Stimulated activated memory B cell treated with anti-CD40 and anti-IgM and Interleukin-4, amounts not matched to agents 10 μg/mL and 1 μg/mL and 100 μg/mL, for 72 hours (primary cell): ENCODE results near the gene JAK2.

Experiments
- ATAC-seq: fragments of 150-1000 bp; cut with Tn5 transposase; 2 replicates; pipeline ENCODE4 v1.10.0; 2021
- H3K27ac Mint-ChIP-seq: one replicate; pipeline ENCODE4 v1.8.0; 2022; ENCODE audit warnings: mild to moderate bottlenecking, mixed read lengths
- H3K27me3 Mint-ChIP-seq: one replicate; pipeline ENCODE4 v1.8.0; 2022; ENCODE audit warnings: mixed read lengths
- H3K36me3 Mint-ChIP-seq: one replicate; pipeline ENCODE4 v1.8.0; 2022; ENCODE audit warnings: mixed read lengths
- H3K4me1 Mint-ChIP-seq: one replicate; pipeline ENCODE4 v1.8.0; 2022; ENCODE audit warnings: mixed read lengths
- H3K4me3 Mint-ChIP-seq: one replicate; pipeline ENCODE4 v1.8.0; 2022; ENCODE audit warnings: mild to moderate bottlenecking, moderate library complexity, mixed read lengths
- H3K9me3 Mint-ChIP-seq: one replicate; pipeline ENCODE4 v1.8.0; 2022; ENCODE audit warnings: mixed read lengths

JAK2 gene

DNA sequence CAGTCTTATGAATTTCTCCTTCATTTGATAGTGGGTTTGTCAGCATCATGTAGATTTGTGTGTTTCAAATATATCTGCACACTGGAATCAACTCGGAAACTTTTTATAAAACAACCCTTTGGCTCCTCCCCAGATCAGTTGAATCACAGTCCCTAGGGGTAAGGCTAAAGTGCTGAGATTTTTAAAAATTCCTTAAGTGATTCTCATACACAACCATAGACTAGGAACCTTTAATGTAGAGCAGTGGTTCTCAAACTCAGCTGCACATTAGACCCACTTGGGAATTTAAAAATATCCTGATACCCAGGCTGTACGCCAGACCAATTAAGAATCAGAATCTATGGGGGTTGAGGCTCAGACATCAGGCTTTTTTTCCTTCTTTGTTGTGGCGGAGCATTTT lies 17.5 kb upstream of the JAK2 start:
- peak overlapping the region; percentile 53 for H3K27ac Mint-ChIP-seq
- no peak for ATAC-seq
- peaks cover 14% of the 10 kb centered on the region for H3K9me3 Mint-ChIP-seq
- H3K4me1 Mint-ChIP-seq = peaks cover 8% of the 10 kb centered on the region
- no peak overlapping the region for H3K4me3 Mint-ChIP-seq
- peaks cover 21% of the 10 kb centered on the region for H3K36me3 Mint-ChIP-seq
- H3K27me3 Mint-ChIP-seq = no peaks in the 10 kb centered on the region

DNA sequence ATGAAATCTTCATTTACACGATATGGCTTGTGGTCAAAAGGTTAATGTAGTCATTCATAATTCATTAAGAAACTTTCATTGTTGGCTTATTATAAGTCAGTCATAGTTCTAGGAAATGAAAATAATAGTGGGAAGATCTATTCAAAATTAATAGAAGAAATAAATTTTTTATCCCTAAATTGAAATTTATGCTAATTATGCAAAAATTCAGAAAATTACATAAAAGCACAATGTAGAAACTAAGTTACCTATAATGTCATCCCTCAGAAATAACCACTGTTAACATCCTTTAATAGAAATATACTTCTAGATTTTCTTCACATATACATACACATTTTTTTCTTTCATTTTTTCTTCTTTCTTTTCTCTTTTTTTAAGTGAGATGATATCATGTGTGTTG lies 15.9 kb upstream of the JAK2 start:
- peaks cover 8% of the 10 kb centered on the region for H3K4me1 Mint-ChIP-seq
- H3K27me3 Mint-ChIP-seq = no peaks in the 10 kb centered on the region
- no peak overlapping the region for H3K4me3 Mint-ChIP-seq
- H3K9me3 Mint-ChIP-seq = peaks cover 3% of the 10 kb centered on the region
- no peak for ATAC-seq
- H3K36me3 Mint-ChIP-seq = peaks cover 6% of the 10 kb centered on the region
- H3K27ac Mint-ChIP-seq = no peak overlapping the region

DNA sequence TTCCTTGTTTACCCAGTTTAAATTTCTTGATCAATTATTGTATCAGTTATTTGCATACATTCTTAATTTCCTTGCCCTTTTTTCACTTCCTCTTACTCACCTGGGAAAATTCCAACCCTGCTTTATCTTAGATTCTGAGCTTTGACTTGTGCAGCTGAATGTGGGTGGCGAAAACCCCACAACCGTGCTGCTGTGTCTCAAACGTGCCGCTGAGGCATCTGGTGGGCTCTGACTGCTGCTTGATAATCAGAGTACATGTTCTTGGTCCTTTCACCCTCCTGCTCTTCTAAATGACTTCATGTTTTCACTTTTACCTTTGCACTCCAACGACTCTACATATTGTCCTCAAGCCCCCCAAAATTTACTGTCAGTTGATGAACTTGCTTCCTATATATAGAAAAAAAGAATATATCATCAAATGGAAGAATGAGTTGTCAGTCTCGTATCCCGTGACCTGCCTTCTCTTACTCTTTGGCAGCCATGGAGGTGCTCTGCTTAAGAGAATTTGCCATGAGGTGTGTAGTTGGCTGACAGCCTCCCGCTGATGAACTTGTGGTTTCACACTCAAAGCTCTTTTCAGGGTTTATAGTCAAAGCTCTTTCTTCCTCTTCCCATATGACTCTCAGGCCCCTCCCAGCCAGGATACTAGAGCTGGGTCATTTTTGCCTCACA lies 14.0 kb upstream of the JAK2 start:
- Mint-ChIP-seq H3K9me3 (no peaks in the 10 kb centered on the region), H3K4me3 (no peak overlapping the region), H3K27ac (no peak overlapping the region), H3K4me1 (peaks cover 8% of the 10 kb centered on the region), H3K27me3 (no peaks in the 10 kb centered on the region), H3K36me3 (no peaks in the 10 kb centered on the region)
- ATAC-seq = peak; percentile 96

DNA sequence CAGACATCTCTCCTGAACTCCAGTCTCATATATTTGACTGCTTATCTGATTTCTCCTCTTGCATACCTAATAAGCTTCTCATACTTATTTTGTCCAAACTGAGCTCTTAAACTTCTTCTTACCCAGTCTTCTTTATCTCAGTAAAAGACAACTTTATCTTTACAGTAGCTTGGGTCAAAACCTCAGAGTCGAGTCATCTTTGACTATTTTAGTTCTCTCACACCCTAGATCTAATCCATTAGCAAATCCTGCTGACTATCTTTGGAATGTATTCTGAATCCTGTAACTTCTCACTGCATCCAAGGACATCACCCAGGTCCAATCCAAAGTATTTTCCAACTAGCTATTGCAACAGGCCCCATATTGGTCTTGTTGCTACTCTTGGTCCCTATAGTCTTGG lies 11.8 kb upstream of the JAK2 start:
- no peaks in the 10 kb centered on the region for H3K36me3 Mint-ChIP-seq
- no peak overlapping the region for H3K4me3 Mint-ChIP-seq
- no peak for ATAC-seq
- no peak overlapping the region for H3K27ac Mint-ChIP-seq
- no peaks in the 10 kb centered on the region for H3K9me3 Mint-ChIP-seq
- no peaks in the 10 kb centered on the region for H3K4me1 Mint-ChIP-seq
- H3K27me3 Mint-ChIP-seq = no peaks in the 10 kb centered on the region

DNA sequence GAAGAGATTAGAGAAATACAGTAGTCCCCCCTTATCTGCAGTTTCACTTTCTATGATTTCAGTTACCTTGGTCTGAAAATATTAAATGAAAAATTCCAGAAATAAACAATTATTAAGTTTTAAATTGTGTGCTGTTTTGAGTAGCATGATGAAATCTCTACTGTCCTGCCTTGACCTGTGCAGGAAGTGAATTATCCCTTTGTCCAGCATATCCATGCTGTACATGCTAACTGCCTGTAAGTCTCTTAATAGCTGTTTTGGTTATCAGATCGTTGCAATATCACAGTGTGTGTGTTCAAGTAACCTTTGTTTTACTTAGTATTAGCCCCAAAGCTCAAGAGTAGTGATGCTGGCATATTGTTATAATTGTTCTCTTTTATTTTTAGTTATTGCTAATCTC lies 11.2 kb upstream of the JAK2 start:
- H3K36me3 Mint-ChIP-seq = no peaks in the 10 kb centered on the region
- ATAC-seq = no peak

DNA sequence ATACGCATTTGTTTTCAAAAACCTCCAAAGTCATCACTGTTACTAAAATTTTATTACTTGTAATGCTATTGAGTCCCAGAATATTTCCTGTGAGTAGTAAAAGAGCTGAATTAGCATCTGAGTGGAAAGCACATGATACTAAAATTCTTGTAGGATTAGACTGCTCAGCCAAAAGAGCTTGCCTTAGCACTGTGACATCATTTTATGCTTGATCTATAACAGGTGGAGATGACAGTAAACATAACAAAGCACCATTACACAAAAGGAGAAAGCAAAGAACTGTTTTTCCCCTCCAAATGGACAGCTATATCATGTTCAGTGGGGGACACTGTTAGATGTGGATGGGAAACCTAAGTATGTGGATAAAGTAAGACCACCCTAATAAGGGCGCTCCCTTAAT lies 5.8 kb upstream of the JAK2 start:
- no peak overlapping the region for H3K27ac Mint-ChIP-seq
- peaks cover 32% of the 10 kb centered on the region for H3K4me1 Mint-ChIP-seq
- no peak for ATAC-seq
- H3K9me3 Mint-ChIP-seq = no peaks in the 10 kb centered on the region
- H3K27me3 Mint-ChIP-seq = no peaks in the 10 kb centered on the region
- no peaks in the 10 kb centered on the region for H3K36me3 Mint-ChIP-seq
- H3K4me3 Mint-ChIP-seq = no peak overlapping the region

More for the DNA sequence above, 11.2 kb upstream of the JAK2 start:
- H3K27me3 Mint-ChIP-seq = no peaks in the 10 kb centered on the region
- H3K9me3 Mint-ChIP-seq = no peaks in the 10 kb centered on the region
- no peak overlapping the region for H3K27ac Mint-ChIP-seq
- H3K4me1 Mint-ChIP-seq = no peaks in the 10 kb centered on the region
- no peak overlapping the region for H3K4me3 Mint-ChIP-seq

DNA sequence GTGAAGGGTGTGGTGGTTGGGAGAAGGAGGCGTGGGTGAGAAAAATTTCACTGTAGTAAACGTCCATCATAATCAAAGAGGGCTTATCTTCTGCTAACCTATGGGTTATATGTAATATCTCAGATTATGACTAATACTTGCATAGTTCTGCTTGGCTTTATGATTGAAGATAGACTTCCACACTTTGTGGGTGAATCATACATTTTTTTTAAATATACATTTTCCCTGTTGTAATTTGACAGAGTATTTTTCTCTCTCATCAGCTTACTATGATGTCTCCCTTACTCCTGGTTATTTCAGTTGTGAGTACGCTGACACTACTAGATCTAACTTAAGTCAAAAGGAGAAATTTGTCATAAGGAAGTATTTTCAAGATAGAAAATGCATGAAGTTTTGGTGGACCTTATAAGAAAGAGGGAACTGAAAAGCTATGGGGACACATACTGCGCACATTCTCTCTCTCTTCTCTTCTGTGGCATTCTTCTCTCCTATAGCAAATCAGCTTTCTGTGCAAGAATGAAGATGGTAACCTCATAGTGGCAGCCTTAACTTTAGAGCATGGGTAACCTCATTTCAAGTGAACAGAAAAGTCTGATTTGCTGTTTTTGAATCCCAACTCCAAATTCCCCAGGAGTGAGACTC lies 4.9 kb upstream of the JAK2 start:
- peak overlapping the region; percentile 44 for H3K4me3 Mint-ChIP-seq
- ATAC-seq = no peak
- H3K4me1 Mint-ChIP-seq = peaks cover 35% of the 10 kb centered on the region
- peak overlapping the region; percentile 82 for H3K27ac Mint-ChIP-seq
- H3K9me3 Mint-ChIP-seq = no peaks in the 10 kb centered on the region
- no peaks in the 10 kb centered on the region for H3K36me3 Mint-ChIP-seq
- H3K27me3 Mint-ChIP-seq = no peaks in the 10 kb centered on the region

DNA sequence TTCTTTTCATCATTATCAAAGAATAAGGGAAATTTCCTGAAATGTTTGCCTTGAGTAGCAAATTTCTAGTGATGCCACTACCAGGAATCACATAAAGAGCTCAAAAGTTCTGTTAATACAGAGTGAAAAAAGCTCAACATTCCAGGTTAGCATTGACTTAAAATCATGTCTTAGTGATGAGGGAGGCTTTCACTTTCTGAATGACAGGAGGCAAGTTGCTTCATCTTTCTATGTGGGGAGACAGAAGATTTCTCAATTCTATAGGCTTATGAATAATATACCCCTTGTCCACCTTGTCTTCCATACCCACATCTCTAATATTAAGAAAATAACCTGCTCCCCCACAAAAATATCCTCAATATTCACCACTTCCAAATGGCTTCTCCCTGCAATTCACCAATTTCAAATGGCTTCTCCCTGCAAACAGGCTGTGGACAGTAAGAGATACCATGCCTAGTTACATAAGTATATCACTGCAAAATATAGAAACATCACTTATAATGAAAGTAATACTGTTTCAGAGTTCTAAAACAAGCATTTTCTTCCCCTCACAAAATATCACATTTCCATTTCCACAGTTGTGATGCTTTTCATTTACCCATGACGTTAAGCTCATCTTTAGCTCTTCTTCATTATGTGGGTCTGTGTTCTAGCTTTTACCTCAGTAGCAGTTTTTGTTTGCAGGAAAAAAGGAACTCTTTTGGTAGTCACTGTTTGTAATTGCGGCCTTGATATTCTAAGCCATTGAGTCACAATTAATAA lies 2.2 kb upstream of the JAK2 start:
- Mint-ChIP-seq H3K4me3 (no peak overlapping the region), H3K27ac (peak overlapping the region; percentile 36), H3K9me3 (no peaks in the 10 kb centered on the region), H3K27me3 (no peaks in the 10 kb centered on the region), H3K4me1 (peaks cover 52% of the 10 kb centered on the region), H3K36me3 (no peaks in the 10 kb centered on the region)
- no peak for ATAC-seq

DNA sequence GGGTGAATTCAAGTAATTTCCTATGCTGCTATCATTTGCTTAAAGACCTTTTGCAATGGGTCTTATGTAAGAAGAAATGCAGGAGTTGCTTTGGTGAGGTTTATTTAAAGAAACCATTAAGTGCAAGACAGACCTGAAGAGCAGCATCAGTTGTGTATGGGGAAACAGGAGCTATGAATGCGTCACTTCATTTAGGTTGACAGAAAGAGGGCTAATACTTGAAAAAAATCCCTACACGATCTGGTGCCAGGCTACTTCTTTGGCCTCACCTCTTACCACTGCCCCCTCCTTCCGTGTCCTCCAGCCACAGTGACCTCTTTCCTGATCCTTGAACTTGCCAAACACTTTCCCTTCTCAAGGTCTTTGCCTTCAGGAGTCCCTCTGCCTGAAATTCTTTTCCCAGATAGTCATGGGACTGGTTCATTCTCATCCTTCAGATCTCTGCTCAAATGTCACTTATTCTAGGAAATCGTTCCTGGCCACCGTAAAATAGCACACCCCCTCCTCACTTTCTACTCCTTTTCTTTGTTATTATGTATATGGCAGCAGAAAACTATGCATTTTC lies 1.4 kb upstream of the JAK2 start:
- Mint-ChIP-seq H3K27me3 (no peaks in the 10 kb centered on the region), H3K9me3 (no peaks in the 10 kb centered on the region), H3K4me1 (peaks cover 52% of the 10 kb centered on the region), H3K36me3 (no peaks in the 10 kb centered on the region), H3K27ac (peak overlapping the region; percentile 90), H3K4me3 (peak overlapping the region; percentile 89)
- no peak for ATAC-seq

DNA sequence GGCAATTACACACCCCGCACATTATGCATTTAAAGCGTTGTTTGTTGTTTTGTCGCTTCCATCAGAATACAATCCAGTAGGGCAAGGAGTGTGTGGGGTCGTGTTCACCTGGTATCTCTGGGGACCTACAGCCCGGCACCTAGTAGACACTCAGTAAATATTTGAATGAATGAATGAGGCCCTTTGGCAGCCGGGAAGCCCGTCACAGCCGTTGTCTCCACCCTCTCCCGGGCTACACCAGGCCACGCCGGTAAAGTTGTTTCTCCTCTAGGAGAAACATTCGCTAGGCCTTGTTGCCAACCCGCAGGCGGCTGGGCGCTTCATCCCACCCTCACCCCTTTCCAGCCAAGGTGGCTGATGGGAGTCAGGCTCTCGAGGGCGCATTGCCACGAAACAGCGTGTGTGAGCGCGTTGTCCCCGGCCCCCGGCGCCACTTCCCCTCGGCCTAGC lies 876 bp upstream of the JAK2 start:
- no peaks in the 10 kb centered on the region for H3K9me3 Mint-ChIP-seq
- H3K36me3 Mint-ChIP-seq = no peaks in the 10 kb centered on the region
- no peaks in the 10 kb centered on the region for H3K27me3 Mint-ChIP-seq
- peak overlapping the region; percentile 89 for H3K4me3 Mint-ChIP-seq
- ATAC-seq = no peak
- peak overlapping the region; percentile 90 for H3K27ac Mint-ChIP-seq
- H3K4me1 Mint-ChIP-seq = peaks cover 52% of the 10 kb centered on the region

DNA sequence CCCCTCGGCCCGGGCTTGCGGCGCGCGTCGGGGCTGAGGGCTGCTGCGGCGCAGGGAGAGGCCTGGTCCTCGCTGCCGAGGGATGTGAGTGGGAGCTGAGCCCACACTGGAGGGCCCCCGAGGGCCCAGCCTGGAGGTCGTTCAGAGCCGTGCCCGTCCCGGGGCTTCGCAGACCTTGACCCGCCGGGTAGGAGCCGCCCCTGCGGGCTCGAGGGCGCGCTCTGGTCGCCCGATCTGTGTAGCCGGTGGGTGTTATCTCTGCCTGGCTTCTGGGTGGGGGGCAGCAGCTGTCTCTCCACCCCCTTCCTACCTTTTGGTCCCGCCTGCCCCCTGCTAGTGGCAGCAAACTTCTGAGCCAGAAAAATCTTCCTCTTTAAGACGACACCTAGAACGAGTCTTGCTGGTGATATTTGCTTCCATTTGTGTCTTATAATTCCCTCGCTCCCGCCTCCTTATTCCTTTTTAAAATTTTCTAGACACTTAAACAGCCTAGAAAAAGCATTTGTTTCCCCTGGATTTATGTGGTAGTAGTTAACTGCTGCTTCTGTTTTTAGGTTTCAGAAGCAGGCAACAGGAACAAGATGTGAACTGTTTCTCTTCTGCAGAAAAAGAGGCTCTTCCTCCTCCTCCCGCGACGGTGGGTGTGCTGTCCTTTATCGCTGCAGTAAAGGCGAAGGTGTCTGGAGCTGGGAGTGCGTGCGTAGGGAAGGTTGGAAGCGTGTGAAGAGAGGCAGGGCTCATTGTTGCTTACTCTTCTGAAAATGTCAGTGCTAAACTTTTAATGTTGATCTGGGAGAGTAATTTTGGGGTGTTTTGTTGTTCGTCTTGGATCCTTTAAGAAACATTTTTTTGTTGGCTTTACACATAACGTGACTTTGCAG lies 554 bp downstream of the JAK2 start:
- H3K27ac Mint-ChIP-seq = peak overlapping the region; percentile 90
- ATAC-seq = peak; percentile 70
- no peaks in the 10 kb centered on the region for H3K36me3 Mint-ChIP-seq
- H3K4me3 Mint-ChIP-seq = peak overlapping the region; percentile 89
- peaks cover 38% of the 10 kb centered on the region for H3K4me1 Mint-ChIP-seq
- no peaks in the 10 kb centered on the region for H3K27me3 Mint-ChIP-seq
- no peaks in the 10 kb centered on the region for H3K9me3 Mint-ChIP-seq

DNA sequence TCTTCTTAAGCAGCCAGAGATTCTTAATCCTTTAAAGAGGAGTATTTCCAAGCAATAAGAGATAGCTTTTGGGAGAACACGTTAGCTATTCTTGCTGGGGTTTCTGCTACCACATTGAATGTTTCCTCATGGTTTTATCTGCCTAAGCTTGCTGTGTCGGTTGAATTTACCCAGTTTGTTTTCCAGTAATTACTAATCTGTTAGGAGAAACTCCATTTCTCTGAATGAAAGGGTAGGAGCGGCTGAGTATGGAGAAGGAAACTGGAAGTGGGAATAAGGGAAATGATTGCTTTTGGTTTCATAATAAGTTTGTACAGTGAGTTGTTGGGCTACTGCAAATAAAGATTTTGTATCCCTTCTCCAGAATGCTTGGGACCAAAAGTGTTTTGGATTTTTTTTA lies 1.2 kb downstream of the JAK2 start:
- no peak for ATAC-seq
- peak overlapping the region; percentile 89 for H3K4me3 Mint-ChIP-seq

DNA sequence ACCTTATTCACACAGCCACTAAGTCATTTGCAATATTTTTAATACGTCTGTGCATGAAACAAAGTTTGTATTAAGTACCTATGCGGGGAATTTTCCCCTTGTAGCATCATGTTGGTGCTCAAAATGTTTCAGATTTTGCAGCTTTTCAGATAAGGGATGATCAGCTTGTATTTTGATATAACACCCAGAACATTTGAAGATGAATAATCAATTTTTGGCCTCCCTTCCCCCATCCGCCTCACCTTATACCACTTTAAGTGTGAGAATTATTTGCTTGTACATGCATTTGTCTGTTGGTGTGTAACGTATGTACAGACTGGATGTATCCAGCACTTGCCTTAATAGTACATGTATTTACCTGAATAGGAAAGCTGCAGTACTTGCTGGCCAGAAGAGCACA lies 1.7 kb downstream of the JAK2 start:
- Mint-ChIP-seq H3K4me3 (no peak overlapping the region), H3K4me1 (peaks cover 41% of the 10 kb centered on the region), H3K27ac (peak overlapping the region; percentile 90)

More for the DNA sequence above, 1.2 kb downstream of the JAK2 start:
- Mint-ChIP-seq H3K9me3 (no peaks in the 10 kb centered on the region), H3K27me3 (no peaks in the 10 kb centered on the region), H3K36me3 (no peaks in the 10 kb centered on the region), H3K4me1 (peaks cover 37% of the 10 kb centered on the region), H3K27ac (peak overlapping the region; percentile 90)

DNA sequence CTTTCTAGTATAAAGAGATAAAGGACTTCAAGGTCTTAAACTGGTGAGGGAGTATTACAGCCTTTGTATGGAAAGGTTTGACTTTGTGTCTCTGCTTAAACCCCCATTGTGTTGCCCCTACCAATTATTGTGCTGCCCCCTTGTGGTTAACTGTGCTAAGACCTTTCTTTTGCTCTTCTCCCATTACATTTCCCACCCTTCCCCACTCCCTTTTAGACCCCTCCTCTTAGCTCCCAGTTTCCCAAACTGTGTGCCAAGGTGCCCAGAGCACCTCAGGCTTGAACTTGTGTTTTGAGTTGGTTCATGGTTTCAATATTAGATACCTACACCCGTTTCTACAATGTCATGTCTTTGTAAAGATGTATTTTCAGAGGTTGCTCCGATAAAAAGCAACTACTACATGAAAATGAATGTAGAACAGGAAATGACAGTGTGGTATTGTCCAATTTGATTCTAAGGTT lies 2.9 kb downstream of the JAK2 start:
- H3K36me3 Mint-ChIP-seq = peaks cover 16% of the 10 kb centered on the region
- H3K4me3 Mint-ChIP-seq = no peak overlapping the region
- H3K9me3 Mint-ChIP-seq = no peaks in the 10 kb centered on the region
- ATAC-seq = no peak
- H3K4me1 Mint-ChIP-seq = peaks cover 39% of the 10 kb centered on the region
- H3K27ac Mint-ChIP-seq = no peak overlapping the region
- H3K27me3 Mint-ChIP-seq = no peaks in the 10 kb centered on the region

More for the DNA sequence above, 1.7 kb downstream of the JAK2 start:
- Mint-ChIP-seq H3K9me3 (no peaks in the 10 kb centered on the region), H3K27me3 (no peaks in the 10 kb centered on the region), H3K36me3 (peaks cover 4% of the 10 kb centered on the region)
- ATAC-seq = no peak
